Stimulated activated CD8-positive, alpha-beta memory T cell treated with anti-CD3 and anti-CD28 coated beads, Interleukin-7, amount 100 ng/mL, for 48 hours (primary cell): ENCODE data around the gene TLX1.
A peak's percentile ranks its signal among the peaks of the same experiment; 100 is the strongest.

Experiments
- DNase-seq, 2 donors: peaks; one replicate each; pipeline ENCODE4 v3.0.0-alpha.2; 2020; ENCODE audit warnings: low read depth in 1 of 2; ENCODE audit errors: extremely low read depth in 1 of 2

TLX1 gene

GRCh38 chr10:101133489-101134298, 2.6 kb downstream of the TLX1 start:
- no peak for DNase-seq

GRCh38 chr10:101134299-101135127, 3.4 kb downstream of the TLX1 start:
- DNase-seq: no peak

- DNase-seq: no peak
Observed at GRCh38 chr10:101135141-101136006, 4.3 kb downstream of the TLX1 start.

- DNase-seq: no peak
Observed at GRCh38 chr10:101136007-101136707, 5.1 kb downstream of the TLX1 start.

GRCh38 chr10:101136708-101137121, 5.6 kb downstream of the TLX1 start:
- no peak for DNase-seq

GRCh38 chr10:101137271-101137670, 6.2 kb downstream of the TLX1 start:
- no peak for DNase-seq

GRCh38 chr10:101138788-101139420, 7.8 kb downstream of the TLX1 start:
- DNase-seq: no peak

GRCh38 chr10:101139421-101139911, 8.4 kb downstream of the TLX1 start:
- DNase-seq: no peak

GRCh38 chr10:101140084-101140949, 9.2 kb downstream of the TLX1 start:
- no peak for DNase-seq

GRCh38 chr10:101140950-101141615, 10.0 kb downstream of the TLX1 start:
- DNase-seq: no peak

GRCh38 chr10:101141616-101142532, 10.8 kb downstream of the TLX1 start:
- DNase-seq: peak; percentile 59 to 64

- DNase-seq: no peak
Observed at GRCh38 chr10:101142533-101143344, 11.6 kb downstream of the TLX1 start.

- DNase-seq: no peak
Observed at GRCh38 chr10:101143345-101143630, 12.2 kb downstream of the TLX1 start.

- no peak for DNase-seq
Observed at GRCh38 chr10:101144053-101144452, 13.0 kb downstream of the TLX1 start.

- DNase-seq: no peak
Observed at GRCh38 chr10:101145145-101145544, 14.0 kb downstream of the TLX1 start.

- DNase-seq: no peak
Observed at GRCh38 chr10:101145750-101146391, 14.8 kb downstream of the TLX1 start.
